Chondrocyte (in vitro differentiated cells): ENCODE results near the gene ZNF532. TPM values are rescaled to one million over a fixed set of nuclear protein-coding genes. Genes with fewer than 3 reads are reported as not detected.

ENCODE experiments used
- DNase-seq: peaks from one replicate; pipeline ENCODE4 v3.0.0; 2021; ENCODE audit warnings: mixed read lengths, low spot score
- H3K27ac Mint-ChIP-seq: one replicate; pipeline ENCODE4 v1.8.0; 2021; ENCODE audit warnings: mild to moderate bottlenecking, moderate library complexity, mixed read lengths; ENCODE audit not compliant: unreplicated experiment
- H3K27me3 Mint-ChIP-seq: 2 replicates; pipeline ENCODE4 v1.8.0; 2021; ENCODE audit warnings: low read depth, mixed read lengths
- H3K36me3 Mint-ChIP-seq: 2 replicates; pipeline ENCODE4 v1.8.0; 2021; ENCODE audit warnings: low read depth, mixed read lengths
- H3K4me1 Mint-ChIP-seq: 2 replicates; pipeline ENCODE4 v1.8.0; 2021; ENCODE audit warnings: low read depth, mild to moderate bottlenecking, mixed read lengths
- H3K4me3 Mint-ChIP-seq: one replicate; pipeline ENCODE4 v1.8.0; 2021; ENCODE audit warnings: mild to moderate bottlenecking, moderate library complexity, mixed read lengths; ENCODE audit not compliant: unreplicated experiment
- H3K9me3 Mint-ChIP-seq: 2 replicates; pipeline ENCODE4 v1.8.0; 2021; ENCODE audit warnings: low read depth, mixed read lengths
- CTCF ChIP-seq: fragments of 200-600 bp; sonication (generic); IDR thresholded peaks from 2 replicates; pipeline ENCODE4 v1.5.0; 2021; ENCODE audit warnings: antibody characterized with exemption, mild to moderate bottlenecking, moderate library complexity
- total RNA-seq: library from RNA; stranded (reverse); gene quantifications from 3 replicates; pipeline ENCODE4 v1.2.1, GENCODE V29; 2021

The ZNF532 gene
- total RNA-seq, 1 donor from 2014 or later: 162 TPM

GRCh38 chr18:58845928-58846724, 18.6 kb upstream of the ZNF532 start:
- H3K4me3 Mint-ChIP-seq: no peak overlapping the region
- H3K27ac Mint-ChIP-seq: no peak overlapping the region
- no peak for DNase-seq
- no peak for TF ChIP-seq CTCF
- H3K9me3 Mint-ChIP-seq: no peaks in the 10 kb centered on the region
- no peaks in the 10 kb centered on the region for H3K27me3 Mint-ChIP-seq
- peaks cover 72% of the 10 kb centered on the region for H3K4me1 Mint-ChIP-seq
- no peaks in the 10 kb centered on the region for H3K36me3 Mint-ChIP-seq

GRCh38 chr18:58847383-58848071, 17.1 kb upstream of the ZNF532 start:
- H3K27ac Mint-ChIP-seq: peak overlapping the region; percentile 54
- H3K36me3 Mint-ChIP-seq: no peaks in the 10 kb centered on the region
- peak overlapping the region; percentile 37 for H3K4me3 Mint-ChIP-seq
- H3K9me3 Mint-ChIP-seq: no peaks in the 10 kb centered on the region
- TF ChIP-seq CTCF: no peak
- no peak for DNase-seq
- no peaks in the 10 kb centered on the region for H3K27me3 Mint-ChIP-seq
- peaks cover 83% of the 10 kb centered on the region for H3K4me1 Mint-ChIP-seq

- no peak for TF ChIP-seq CTCF
- no peak for DNase-seq
Observed at GRCh38 chr18:58848685-58849084, 16.0 kb upstream of the ZNF532 start.

GRCh38 chr18:58850786-58851469, 13.7 kb upstream of the ZNF532 start:
- H3K4me3 Mint-ChIP-seq: no peak overlapping the region
- no peaks in the 10 kb centered on the region for H3K9me3 Mint-ChIP-seq
- H3K27me3 Mint-ChIP-seq: no peaks in the 10 kb centered on the region
- no peak for DNase-seq
- H3K4me1 Mint-ChIP-seq: peaks cover 60% of the 10 kb centered on the region
- TF ChIP-seq CTCF: no peak
- peak overlapping the region; percentile 61 for H3K27ac Mint-ChIP-seq
- no peaks in the 10 kb centered on the region for H3K36me3 Mint-ChIP-seq

More at GRCh38 chr18:58848685-58849084, 16.0 kb upstream of the ZNF532 start:
- Mint-ChIP-seq H3K4me1 (peaks cover 78% of the 10 kb centered on the region), H3K27ac (no peak overlapping the region), H3K9me3 (no peaks in the 10 kb centered on the region), H3K27me3 (no peaks in the 10 kb centered on the region), H3K36me3 (no peaks in the 10 kb centered on the region), H3K4me3 (no peak overlapping the region)

- no peak overlapping the region for H3K4me3 Mint-ChIP-seq
- H3K27ac Mint-ChIP-seq: peak overlapping the region; percentile 23
- no peaks in the 10 kb centered on the region for H3K36me3 Mint-ChIP-seq
- TF ChIP-seq CTCF: no peak
- no peaks in the 10 kb centered on the region for H3K27me3 Mint-ChIP-seq
- H3K4me1 Mint-ChIP-seq: peaks cover 54% of the 10 kb centered on the region
- no peak for DNase-seq
- H3K9me3 Mint-ChIP-seq: no peaks in the 10 kb centered on the region
Observed at GRCh38 chr18:58851856-58852255, 12.8 kb upstream of the ZNF532 start.
